ENCODE measurements around the gene ANKDD1B.

DNA sequence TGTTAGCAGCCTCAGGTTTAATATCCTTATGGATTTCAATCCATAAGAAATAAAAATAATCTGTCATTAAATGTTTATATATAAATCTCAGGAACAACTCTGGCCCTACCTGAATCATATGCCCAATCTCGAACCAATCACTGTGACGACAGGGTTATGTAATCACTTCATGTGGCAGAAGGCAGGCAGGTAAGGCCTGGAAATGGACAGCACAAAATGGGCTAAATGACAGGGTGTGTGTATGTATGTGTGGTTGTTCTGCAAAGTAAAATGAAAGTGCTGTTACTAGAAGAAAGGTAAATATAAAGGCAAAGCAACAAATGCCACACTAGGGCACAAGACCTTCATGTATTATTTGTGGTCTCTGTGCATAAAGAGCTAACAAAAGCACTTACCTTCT lies 19.6 kb downstream of the ANKDD1B start:
- TF ChIP-seq CTCF (IDR thresholded peaks at IDR 0.05) (no peak), POLR2A (IDR thresholded peaks at IDR 0.05; ENCODE audit: low read depth) (no peak), POLR2AphosphoS5 (IDR thresholded peaks at IDR 0.05) (no peak)

Data from esophagus muscularis mucosa (tissue), 3 donors.